Peyer's patch (tissue), 4 donors: ENCODE results near the gene NCKAP5.

Source experiments
- CTCF ChIP-seq, 6 experiments: fragments of 450-650 bp in 4 of 6; fragments of 200-600 bp in 2 of 6; sonication (generic) in 1 of 6; IDR thresholded peaks; one replicate each; pipeline ENCODE4 v1.5.1; 2017 to 2019; ENCODE audit warnings: antibody characterized with exemption in 6 of 6, mild to moderate bottlenecking in 3 of 6, moderate library complexity in 1 of 6
- POLR2A ChIP-seq, 2 donors: fragments of 450-650 bp; IDR thresholded peaks; one replicate each; pipeline ENCODE4 v1.5.1; 2017; ENCODE audit warnings: antibody characterized with exemption in 2 of 2, mild to moderate bottlenecking in 2 of 2, moderate library complexity in 2 of 2

GRCh38 chr2:133561045-133561852, 7.0 kb downstream of the NCKAP5 start:
- TF ChIP-seq CTCF (IDR thresholded peaks at IDR 0.05) (peak in 5 of 6 experiments; percentile 14 to 73 (median 71)), POLR2A (IDR thresholded peaks at IDR 0.05) (no peak)
